GM21737 (cell line): Measurements from ENCODE around the gene ALG8.
"Not testable (repeated sequence)": the region's sequence is repeated elsewhere in the genome, so short reads cannot be mapped to it uniquely, and the experiment has no call there.

ENCODE experiments used
- ATAC-seq: cut with Tn5 transposase; IDR thresholded peaks from one replicate; pipeline ENCODE4 v1.9.1; 2021; ENCODE audit warnings: mild to moderate bottlenecking, moderate library complexity; ENCODE audit not compliant: unreplicated experiment

Gene ALG8

DNA sequence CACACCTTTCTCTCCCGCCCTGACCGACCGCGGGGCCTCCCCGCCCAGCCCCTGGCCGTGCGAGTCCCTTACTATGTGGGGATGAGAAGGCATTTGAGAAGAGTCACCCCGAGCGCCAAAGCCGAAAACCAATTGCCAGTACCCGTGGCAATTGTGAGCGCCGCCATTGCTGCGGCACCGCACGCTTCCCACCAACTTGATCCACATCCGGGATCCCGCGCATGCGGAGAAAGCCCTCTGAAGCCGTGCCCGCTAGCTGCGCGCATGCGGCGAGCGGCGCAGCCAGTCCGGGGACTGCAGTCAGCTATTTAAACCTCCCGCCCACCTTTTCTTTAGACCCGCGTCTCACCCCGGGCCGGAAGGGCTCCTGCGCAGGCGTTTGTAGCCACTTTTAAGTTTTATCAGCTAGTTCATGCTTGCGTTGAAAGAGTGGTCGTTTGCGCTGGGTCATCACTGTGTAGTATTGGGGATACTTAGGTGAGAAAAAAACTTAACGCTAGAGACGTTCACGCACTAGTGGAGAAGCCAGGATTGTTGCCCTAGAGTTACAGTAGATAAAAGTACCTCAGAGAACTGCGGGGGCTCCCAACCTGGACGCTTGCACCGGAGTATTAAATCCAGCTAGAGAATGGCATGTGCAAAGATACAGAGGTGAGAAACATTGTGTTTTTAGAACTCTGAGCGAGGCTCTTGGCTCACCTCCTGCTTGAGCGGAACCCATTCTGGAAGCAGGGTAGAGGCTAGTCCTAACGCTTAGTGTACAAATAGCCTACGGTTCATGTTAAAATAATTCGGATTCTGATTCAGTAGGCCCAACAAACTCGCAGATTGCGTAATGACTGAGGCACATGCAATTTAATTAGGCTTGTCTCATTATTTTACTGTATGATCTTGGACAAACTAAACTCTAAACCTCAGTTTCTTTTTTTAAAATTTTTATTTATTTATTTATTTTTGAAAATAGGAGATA, at the start of gene ALG8:
TSS of gene ALG8 (minus strand) at position 205 of the 970 bp plus-strand sequence. CDS start at position 167, 38 bp downstream.
- ATAC-seq: peak; percentile 91

DNA sequence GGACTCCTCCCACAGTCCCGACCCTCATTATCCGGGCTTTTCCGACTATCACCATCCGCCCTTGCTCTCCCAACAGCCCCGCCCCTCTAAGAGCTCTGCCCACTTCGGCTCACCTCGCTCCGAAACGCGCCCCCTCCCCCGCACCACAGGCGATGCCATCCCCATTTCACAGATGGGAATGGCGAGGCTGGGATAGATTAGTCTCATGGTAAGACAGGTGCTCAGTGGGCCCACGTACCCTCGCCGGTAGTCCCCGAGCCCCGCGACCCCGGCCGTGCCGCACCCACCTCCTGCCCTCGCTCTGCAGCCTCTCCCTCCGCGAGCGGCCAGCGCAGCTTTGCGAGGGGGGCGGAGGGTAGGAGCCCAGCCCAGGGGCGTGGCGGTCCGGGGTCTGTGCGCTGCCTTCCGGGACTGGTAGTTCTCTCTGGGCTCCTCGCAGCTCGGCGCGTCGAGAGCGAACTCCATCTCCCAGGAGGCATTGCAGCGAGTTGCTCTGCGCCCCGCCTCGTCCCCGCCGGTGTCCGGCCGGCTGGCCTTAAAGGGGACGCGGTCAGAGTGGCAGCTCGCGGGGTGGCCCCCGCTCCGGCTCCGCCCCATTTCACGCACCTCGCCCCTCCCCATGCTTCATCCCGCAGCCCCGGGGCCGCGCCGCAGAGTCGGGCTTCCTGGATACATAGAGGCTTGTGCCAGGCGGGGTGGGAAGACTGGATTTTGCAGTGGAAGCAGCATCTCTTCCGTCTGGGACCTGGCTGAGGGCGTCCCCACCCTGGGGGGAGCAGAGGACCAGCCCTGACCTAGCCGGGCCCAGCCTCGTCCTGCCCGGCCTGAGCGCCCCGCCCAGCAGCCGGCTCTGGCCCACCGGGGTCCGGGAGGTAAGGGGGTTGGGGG, 49.1 kb upstream of the ALG8 start, which contains the start of the genes KCTD21 and USP35:
TSS of gene KCTD21 (minus strand) at position 341 of the 888 bp plus-strand sequence. CDS start 14,072 bp downstream, outside the sequence.
TSS of gene USP35 (plus strand) at position 634 of the 888 bp plus-strand sequence. CDS start 7,327 bp downstream, outside the sequence.
- peak; percentile 94 for ATAC-seq

DNA sequence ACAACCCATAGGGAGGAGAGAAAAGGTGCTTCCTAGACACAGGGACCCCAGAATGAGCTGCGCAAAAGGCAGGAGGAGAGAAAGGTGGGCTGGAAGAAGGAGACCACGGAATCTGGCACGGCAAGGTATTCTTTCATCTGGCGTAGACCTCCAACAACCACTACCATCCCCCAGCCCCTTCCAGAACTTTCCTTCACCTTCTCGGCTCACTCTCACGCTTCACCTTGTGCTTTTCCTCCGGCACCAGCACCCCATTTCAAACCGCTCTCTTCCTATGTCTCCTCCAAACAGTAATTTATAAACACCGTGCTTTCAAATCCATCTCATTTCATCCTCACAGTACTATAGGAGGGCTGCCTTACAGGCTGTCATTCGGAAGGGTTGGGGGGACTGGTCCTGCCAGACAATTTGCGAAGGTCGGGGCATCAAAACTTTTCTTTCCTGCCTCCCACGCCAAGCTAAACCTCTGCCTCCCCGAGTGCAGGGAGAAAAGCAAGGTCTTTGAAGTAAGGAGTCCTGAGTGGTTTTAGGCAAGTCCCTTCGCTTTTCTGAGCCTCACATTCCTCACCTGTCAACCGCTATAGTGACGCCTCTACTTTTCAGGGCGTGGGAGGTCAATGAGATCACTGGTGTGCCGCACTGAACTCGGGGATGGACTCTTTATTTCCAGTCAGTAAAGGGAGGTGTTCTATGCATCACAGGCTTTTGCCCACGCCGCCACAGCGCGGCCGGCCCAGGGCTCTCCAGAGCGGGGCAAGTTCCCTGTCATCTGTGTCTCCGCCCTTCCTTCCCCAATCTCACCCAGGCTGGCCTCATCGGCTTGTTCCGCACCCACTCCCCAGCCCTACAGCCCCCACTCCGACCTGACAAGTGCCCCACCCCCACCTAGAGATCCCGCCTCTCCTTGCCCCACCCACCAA, 48.2 kb upstream of the ALG8 start:
- ATAC-seq: peak; percentile 17

DNA sequence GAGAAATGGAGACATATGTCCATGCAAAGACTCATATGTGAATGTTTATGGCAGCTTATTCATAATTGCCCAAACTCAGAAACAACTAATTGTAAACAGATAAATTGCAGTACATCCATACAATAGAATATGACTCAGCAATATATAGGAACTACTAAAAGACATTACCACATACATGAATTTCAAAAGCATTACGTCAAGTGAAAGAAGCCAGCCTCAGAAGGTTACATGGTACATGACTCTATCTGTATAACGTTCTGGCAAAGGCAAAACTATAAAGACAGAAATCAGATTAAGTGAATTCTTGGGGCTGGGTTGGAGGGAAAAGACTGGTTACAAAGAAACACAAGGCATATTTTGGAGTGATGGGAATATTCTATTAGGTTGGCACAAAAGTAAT, 41.8 kb upstream of the ALG8 start:
- ATAC-seq: no peak

DNA sequence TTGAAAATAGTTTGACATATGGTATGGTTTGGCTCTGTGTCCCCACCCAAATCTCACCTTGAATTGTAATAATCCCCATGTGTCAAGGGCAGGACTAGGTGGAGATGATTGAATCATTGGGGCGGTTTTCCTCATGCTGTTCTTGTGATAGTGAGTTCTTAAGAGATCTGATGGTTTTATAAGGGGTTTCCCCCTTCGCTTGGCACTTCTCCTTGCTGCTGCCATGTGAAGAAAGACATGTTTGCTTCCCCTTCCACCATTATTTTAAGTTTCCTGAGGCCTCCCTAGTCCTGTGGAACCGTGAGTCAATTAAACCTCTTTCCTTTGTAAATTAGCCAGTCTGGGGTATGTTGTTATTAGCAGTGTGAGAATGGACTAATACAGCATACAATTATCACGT, 41.3 kb upstream of the ALG8 start:
- ATAC-seq: no peak

DNA sequence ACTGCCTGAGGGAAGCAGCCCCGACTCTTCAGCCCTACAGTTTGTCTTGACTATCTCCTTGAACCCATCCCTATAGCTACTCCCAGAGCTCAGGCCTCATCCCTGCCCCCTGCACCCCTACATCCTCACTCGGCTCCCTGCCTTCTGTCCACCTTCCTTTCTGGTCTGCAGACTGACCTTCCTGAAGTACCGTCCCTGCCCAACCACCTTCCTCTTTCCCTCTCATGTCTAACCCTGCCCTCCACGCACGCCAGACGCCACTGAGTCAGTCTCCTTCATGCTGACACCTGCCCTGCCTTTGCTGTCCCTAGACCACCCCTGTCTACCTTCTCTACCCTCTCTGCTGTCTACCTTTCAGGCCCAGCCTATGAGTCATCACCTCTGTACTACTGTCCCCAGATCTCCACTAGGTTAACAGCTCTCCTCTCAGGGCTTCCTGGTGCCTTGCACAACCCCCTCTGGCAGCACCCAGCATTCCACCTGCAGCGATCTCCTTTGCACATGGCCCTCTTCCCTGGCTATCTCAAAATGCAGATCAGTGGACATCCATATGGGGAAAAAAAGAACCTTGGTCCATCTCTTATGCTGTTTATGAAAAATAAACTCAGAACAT, 40.1 kb upstream of the ALG8 start:
- ATAC-seq: no peak

DNA sequence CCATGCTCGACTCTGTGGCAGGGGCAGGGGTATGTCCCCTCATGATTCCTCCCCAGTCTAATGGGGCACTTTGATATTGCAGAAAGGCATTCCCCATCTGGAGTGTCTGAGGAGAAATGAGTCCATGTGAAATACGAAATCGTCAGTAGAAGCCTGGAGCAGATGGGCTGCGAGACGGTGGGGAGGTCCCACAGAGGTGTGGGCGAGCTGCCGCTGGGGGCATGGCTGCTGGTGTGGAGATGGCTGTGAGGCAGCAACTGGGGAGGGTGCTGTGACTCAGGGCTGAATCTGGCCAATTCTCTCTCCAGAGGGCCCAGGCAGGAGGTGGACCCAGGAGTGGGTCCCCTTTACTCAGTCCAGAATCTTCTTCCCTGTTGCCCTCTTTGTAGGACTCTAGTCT, 37.8 kb upstream of the ALG8 start:
- no peak for ATAC-seq

DNA sequence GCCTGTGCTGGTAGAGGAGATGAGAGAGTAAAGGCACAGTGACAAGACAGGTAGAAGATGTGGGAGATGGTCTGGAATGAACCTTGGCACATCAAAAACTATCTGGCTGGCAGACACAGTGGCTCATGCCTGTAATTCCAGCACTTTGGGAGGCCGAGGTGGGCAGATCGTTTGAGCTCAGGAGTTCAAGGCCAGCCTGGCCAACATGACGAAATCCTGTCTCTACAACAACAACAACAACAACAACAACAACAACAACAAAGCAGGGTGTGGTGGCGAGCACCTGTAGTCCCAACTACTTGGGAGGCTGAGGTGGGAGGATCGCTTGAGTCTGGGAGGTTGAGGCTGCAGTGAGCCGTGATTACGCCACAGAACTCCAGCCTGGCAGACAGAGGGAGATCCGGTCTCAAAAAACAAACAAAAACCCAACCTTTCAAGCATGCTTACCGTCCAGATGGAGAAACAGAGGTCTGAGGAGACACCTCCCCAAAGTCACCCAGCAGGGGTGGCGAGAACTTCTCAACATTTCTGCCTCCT, 37.2 kb upstream of the ALG8 start:
- ATAC-seq: no peak

DNA sequence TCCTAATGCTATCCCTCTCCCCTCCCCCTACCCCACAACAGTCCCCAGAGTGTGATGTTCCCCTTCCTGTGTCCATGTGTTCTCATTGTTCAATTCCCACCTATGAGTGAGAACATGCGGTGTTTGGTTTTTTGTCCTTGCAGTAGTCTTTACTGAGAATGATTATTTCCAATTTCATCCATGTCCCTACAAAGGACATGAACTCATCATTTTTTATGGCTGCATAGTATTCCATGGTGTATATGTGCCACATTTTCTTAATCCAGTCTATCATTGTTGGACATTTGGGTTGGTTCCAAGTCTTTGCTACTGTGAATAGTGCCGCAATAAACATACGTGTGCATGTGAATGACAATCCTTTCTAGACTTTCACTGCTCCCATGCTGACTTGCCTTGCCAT, 36.4 kb upstream of the ALG8 start:
- not testable (repeated sequence) for ATAC-seq

DNA sequence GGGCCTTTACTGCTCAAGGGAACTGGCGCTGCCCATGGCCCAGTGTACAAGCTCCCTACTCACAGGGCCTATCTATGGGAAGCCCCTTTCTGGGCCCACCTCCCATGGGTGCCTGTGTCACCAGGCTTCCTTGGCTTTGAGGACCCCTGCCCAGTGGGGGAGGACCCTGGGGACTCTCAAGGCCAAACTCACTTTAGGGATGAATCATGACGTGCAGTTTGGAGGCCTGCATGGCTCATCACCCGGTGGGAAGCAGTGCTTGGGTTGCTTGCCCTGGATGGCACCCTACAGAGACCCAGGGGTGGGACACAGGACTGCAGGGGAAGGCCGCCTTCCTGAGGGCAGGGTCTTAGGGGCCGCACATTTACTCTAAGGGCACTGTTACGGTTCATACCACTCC, 32.5 kb upstream of the ALG8 start:
- ATAC-seq: no peak

DNA sequence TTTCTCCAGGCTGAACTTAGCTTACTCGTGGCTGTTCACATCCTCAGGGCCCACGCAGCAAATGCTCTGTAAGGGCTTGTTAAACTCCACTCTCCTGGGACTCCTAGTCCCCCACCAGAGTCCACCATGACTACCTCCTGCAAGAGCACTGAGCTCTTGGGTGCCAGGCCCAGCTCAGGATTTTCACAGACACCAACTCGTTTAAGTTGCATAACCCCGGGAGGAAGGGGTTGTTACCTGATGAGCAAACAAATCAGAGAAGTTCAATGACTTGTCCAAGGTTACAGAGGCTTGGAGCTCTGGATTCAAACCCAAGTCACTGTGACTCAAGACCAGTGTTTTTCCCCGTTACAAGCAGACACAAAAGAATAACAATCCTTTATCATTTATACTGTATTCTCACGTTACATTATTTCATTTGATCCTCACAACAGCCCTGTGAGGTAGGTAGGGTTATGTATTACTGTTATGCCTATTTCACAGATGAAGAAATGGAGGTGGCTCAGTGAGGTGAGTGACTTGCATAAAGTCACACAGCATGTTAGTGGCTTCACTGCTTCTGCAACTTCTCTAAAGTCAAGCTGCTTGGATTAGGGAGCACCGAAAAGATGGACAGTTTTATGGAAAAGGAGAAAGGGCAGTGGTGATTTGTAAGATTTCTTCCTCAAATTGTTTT, 31.6 kb upstream of the ALG8 start:
- no peak for ATAC-seq

DNA sequence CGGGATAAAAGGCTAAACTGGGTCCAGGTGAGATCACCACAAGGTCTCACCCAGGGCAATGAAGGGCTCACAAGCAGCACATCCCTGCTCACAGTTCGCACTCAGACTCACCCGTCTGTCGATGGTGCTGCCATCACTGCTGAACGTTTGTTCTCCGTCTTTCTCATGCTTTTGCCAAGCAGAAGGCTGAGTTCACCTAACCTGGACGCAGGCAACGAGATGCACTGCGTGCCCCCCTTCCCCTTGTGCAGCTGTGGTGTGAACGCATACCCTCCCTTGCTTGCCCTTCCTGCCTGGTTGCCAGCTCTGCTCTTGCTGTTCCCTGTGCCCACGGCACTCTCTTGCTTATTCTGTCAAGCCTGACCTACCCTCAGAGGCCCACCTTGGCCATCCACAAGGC, 31.0 kb upstream of the ALG8 start:
- ATAC-seq: no peak

DNA sequence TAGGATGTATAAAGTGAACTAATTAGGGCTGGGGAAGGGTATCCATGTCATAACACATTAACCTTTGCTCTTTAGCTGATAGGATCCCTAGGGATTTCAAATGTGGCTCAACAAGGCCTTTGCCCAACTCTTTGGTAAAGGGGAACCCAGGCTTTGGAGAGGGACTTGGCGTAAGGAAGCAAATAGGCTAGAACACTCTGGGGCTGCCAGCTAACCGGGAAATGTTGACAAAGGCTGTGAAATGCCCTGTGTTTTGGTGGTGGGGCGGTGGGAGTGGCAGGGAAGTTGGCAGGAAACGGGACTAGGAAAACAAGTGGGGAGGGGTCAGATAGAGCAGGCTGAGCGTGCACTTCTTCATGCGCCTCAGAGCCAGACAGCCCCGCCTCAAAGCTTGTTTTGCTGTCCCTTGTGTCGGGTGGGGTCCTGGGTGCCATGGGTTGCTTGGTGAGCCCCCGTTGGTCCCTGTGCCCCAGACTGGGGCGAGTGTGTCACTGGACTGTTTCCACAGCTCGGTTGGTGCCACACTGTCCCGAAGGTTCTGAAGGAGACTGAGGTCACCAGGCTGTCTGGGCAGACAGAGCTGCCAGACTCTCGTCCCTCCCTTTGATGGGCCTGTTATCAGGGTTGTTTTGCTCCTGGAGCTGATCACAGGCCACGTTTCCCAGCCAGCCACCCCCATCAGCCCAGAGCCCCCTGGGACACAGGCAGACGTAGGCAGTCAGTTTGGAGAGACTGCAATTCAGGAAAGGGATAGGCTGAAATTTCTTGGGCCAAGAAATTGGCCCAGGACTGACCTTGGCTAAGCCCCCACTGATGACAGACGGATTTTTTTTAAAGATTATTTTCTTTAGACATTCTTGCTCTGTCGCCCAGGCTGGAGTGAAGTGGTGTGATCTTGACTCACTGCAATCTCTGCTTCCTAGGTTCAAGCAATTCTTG, 29.4 kb upstream of the ALG8 start:
- no peak for ATAC-seq

DNA sequence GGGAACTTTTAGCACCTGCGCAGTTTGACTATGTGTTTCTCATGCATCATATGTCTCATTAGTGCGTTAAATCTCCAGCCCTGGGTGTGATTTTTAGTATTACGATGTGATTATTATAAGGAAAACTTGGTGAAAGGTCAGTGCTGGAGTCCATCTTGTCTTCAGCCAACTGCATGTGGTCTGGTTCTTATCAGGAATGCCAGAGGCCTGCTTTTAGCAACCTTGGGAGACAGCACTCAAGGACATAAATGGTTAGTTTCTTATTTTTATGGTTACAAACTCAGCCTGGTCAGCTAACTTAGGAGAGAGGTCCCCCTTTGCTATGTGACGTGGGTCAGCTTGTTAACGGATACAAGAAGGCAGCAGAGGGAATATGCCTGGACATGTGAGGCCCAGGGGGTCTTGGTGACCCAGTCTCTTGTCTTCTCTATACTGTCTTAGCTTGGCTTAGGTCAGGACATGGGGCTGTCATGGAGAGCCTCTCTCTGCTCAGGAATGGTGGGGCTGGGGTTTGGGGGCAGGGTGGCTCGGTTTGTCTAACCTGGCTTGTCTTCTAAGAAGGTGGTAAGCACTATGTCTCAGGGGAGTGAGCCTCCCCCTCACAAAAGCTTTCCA, 27.5 kb upstream of the ALG8 start:
- no peak for ATAC-seq

DNA sequence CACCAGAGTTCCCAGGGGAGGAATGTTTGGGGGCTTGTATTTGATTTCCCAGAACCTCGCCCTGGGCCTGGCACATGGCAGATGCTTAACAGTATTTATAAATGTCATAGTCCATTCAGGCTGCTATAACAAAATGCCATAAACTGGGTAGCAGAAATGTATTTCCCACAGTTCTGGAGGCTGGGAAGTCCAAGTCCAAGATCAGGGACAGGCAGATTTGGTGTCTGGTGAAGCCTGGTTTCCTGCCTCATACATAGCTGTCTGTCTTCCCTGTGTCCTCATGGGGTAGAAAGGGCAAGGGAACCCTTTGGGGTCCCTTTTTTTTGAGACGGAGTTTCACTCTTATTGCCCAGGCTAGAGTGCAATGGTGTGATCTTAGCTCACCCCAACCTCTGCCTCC, 25.0 kb upstream of the ALG8 start:
- no peak for ATAC-seq

DNA sequence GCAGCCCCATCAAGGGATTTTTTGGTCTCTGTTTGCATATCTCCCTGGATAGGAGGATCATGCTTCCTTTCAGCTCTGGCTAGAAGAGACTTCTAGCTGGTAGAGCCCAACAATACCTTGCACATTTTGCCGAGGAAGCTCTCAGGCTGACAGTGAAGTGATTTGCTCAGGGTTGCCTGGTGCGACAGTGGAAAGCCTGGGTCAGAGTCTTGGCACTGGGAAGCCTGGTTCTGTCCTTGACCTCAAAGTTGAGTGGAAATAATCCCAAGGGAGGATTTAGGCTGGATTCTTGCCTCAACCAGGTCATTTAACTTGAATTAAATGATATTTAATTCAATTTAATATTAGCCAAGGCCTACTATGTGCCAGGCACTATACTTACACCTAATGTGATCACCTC, 24.4 kb upstream of the ALG8 start:
- ATAC-seq: no peak

DNA sequence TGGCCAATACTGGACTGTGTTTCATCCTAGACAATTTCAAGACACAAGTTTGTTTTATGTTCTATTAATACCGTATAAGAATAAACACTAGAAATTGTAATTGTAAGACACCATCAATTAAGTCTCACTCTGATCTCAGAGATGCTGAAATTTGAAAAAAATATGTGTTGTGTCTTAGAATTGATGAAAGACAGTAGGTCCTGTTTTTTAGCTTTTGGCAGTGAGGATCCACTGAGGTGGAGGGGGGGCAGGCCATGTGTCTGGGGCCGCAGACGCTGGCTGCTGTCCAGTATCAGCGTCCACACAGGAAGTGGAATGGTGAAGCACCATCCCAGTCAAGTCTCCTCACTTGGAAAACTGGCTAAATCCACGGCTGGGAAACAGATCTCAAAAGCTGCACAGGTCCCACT, 22.5 kb upstream of the ALG8 start:
- ATAC-seq: no peak

DNA sequence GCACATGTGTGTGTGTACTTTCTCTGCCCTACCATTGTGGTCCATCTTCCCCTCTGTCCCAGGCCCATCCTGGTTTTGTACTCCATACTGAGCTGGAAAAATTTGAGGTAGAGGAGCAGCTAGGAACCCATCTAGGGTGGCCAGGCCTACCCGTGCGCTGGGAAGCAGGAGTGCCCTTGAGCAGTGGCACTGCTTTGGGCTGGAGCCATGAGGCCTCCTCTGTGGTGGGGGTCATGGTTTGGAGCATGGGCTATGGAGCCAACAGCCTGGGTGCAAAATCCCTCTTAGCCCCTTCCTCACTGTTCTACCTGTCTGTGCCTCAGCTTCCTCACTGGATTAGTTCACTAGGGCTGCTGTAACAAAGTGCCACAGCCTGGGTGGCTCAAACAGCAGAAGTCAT, 21.9 kb upstream of the ALG8 start:
- ATAC-seq: no peak
